IPS-11a (cell line): ENCODE measurements around the gene NCAPD2.
"Not testable (repeated sequence)": the region's sequence is repeated elsewhere in the genome, so short reads cannot be mapped to it uniquely, and the experiment has no call there.

ENCODE experiments used
- H3K4me3 ChIP-seq: one replicate; pipeline ENCODE4 v1.5.1; 2013; ENCODE audit warnings: low read depth, low read length, control low read depth

Gene NCAPD2

DNA sequence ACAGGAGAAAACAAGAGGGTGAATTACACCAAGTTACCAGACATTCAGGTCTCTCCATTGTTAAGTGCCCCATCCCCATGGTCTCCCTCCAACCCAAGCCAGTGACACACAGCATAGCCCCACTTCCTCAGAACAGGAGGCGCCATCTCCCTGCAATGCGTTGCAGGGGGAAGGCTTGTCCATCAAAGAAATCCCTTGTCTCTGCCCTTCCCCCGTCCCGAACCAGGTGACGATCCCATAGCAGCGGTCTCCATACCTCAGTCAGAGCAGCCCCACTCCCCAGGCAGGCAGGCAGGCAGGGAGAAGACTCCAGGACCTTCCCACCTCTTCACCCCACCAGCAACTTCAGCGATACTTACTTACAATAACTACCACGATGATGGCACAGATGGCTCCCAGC is 29.4 kb upstream of the NCAPD2 start:
- H3K4me3 ChIP-seq, result no peak overlapping the region

DNA sequence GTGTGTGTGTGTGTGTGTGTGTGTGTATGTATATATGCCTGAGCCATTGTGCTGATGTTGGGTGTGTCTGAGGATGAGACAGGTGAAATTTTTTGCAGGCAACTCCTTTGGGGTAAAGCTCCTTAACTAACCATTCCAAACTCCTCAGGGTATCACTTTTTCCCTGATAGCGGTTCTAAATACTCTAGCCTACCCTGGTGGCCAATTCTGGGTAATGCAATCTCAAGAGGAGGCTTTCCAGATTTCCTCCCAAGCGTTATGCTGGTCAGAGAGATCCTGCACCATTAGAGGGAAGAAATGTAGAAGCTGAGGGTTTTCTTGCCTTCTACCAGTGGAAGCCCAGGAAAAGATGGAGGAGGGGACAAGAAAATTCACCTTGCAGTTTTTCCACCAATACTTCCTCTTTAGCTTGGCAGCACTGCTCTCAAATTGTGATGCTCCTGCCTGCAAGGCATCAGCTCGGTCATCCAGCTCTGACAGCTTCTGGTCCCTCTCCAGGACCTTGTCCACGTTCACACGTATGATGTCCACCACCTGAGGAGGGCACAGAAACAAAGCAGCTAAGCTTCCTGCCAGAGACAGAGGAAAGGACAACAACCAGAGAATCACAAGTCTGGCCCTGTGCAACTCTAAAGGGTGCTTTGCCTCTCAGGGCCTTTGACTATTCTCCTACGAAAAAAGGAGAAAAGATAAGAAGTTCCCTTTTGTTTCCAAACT is 28.3 kb upstream of the NCAPD2 start:
- no peak overlapping the region for H3K4me3 ChIP-seq

DNA sequence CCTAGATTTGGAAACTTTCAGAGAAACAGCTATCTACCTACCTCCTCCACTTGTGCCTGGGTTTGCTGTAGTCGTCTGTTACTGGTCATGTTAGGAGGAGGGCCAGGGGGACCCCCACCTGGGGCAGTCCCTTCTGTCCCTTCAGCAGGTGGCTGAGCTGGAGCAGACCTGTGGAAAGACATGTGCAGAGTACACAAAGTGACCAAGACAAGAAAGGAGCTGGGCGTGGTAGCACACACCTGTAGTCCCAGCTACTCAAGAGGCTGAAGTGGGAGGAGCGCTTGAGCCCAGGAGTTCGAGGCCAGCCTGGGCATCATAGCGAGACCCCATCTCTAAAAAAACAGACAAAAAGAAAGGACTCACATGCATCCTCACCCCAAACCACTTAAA is 27.7 kb upstream of the NCAPD2 start:
- no peak overlapping the region for H3K4me3 ChIP-seq

DNA sequence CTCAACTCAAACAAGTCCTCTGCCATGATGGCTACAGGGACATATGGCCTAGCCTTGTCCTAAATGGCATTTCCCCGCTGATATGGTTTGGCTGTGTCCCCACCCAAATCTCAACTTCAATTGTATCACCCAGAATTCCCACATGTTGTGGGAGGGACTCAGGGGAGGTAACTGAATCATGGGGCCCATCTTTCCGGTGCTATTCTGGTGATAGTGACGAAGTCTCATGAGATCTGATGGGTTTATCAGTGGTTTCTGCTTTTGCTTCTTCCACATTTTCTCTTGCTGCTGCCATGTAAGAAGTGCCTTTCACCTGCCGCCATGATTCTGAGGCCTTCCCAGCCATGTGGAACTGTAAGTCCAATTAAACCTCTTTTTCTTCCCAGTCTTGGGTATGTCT is 27.2 kb upstream of the NCAPD2 start:
- H3K4me3 ChIP-seq, result not testable (repeated sequence)

DNA sequence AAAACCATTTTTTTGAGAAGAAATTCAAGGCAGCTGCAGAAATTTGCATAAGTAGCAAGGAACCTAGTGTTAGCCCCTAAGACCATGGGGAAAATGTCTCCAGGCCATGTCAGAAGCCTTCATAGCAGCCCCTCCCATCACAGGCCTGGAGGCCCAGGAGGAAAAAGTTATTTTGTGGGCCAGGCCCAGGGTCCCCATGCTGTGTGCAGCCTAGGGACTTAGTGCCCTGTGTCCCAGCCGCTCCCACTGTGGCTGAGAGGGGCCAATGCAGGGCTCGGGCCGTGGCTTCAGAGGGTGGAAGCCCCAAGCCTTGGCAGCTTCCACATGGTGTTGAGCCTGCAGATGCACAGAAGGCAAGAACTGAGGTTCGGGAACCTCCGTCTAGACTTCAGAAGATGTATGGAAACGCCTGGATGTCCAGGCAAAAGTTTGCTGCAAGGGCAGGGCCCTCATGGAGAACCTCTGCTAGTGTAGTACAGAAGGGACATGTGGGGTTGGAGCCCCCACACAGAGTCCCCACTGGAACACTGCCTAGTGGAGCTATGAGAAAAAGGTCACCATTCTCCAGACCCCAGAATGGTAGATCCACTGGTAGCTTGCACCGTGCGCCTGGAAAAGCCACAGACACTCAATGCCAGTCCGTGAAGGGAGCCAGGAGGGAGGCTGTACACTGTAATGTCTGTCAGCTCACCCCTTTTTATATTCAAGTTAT is 26.2 kb upstream of the NCAPD2 start:
- H3K4me3 ChIP-seq, result not testable (repeated sequence)

DNA sequence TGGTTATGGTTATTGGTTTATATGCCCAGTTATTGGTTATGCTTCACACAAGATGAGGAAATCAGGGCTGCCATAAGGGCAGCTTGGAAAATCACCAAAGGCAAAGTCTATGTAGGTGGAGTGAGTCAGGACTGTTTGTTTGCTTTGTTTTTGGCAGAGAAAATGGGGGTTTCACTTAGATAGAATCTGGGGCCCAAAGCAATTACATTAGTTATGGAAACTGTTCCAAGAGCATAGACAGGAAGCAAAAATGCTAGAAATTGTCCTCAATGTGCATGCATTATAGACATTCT is 25.7 kb upstream of the NCAPD2 start:
- H3K4me3 ChIP-seq, result no peak overlapping the region

DNA sequence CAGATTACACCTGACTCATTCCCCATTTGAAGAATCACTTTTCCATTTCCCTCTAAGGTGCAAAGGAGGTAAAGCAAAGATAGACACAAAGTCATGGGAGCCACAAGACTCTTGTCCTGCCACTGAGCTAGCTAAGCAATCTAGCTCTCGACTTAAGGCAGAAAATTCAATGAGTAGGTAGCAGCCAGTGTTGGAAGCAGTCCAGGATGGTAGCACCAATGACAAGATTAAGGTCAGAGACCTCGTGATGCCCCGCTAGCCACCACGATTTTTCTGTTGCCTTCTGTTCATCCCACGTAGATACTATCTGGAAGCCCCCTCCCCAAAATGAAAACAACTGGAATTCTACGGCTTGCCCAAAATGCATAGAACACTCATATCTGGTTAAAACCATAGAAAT is 24.8 kb upstream of the NCAPD2 start:
- no peak overlapping the region for H3K4me3 ChIP-seq

DNA sequence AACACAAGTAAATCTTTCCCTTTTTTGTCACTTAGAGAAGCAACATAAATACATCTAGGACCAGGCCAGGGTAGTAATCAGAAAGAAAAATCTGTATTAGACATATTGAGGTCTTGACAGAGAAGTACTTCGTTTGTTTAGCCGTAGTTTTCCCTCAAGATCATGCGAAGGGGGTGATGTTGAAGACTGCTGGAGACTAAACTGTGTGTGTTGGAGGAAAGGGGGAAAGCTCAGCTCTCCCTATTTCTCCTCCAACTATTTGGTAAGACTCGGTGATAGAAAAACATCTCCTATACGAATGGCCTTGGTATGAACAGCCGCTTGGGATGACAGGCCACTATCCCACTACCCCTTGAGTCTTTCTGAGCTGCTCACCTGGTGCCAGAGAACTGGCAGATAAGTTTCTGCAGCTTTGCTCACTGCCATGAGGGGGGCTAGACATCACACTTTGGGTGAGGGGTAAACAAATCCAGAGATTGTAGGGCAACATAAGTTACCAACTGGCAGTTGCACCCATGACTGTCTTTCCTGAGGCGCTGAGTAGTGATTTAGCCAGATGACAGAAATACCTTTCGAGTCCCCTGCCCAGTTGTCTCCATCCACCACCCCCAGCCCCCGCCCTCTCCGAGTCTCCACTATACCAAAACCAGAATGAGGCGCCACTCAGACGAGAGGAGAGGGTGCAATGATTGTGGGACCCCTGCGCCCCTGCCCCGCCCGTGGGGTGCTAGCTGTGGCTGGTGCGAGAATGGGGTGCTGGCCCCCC is 24.1 kb upstream of the NCAPD2 start:
- peak overlapping the region; percentile 89 for H3K4me3 ChIP-seq

DNA sequence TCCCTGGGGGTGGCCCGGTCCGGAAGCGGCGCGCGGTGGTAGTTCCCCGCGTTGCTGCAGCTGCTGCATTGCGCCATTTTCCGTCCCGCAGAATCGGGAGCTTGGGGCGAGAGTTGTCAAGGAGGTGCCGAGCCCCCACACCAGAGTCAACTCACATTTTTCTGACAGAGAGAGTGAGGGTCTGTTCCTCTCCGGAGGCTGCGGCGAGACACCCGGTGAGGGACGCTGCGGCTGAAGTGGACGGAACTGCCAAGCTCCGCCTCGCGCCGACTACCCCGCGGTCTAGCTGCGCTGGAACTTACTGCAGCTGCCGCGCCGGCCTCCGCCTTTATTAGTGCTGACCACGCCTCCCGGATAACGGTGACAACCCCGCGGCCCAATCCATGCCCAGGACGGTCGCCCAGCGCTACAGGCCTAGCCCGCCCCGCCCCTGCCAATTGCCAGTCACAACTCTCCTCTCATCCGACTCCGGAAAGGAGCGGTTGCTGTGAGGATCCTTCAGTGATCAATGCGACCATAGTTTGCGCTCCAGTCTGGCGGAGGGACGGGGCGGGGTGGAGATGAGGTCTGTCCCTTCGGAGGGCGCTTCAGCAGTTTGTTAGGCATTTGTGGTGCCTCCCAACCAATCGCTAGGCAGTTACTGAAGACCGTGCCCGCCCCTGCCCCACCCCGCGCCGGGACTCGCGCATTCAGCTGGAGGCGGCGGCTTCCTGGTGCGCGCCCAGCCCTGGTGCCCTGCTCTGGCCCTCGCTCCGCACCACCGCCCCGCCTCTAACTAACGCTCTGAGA is 23.3 kb upstream of the NCAPD2 start, which contains the start of gene VAMP1:
VAMP1 (minus strand) TSS at position 303 of the 789 bp plus-strand sequence; CDS start at position 157, 146 bp downstream.
- H3K4me3 ChIP-seq, result peak within 1 kb of the TSS; percentile 89

DNA sequence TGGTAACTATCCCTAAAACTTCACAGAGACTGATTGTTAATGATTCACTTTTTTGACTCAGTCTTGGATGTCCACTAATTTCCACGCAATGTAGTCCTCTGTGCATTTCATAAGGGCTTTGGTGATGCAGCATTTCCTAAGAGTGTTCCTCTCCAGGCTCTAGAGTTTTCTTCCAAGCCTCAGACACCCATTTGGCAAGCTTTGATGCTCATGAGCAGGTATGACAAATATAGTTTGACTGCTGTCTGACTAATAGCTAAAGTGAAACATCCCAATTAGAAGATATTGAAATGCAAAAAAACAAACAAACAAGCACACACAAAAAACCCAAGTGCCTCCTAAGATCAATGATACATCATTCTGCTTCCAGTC is 21.9 kb upstream of the NCAPD2 start:
- H3K4me3 ChIP-seq, result no peak overlapping the region

DNA sequence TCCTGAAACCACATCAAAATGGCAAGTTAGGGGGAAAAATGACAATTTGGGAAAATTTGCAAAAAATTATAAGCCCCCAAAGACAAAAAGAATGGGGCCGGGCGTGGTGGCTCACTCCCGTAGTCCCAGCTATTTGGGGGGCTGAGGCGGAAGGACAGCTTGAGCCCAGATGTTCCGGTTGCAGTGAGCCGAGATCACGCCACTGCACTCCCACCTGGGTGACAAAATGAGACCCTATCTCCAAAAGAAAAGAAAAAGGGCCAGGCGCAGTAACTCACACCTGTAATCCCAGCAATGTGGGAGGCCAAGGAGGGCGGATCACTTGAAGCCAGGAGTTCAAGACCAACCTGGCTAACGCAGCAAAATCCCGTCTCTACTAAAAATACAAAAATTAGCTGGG is 21.4 kb upstream of the NCAPD2 start:
- H3K4me3 ChIP-seq, result no peak overlapping the region

DNA sequence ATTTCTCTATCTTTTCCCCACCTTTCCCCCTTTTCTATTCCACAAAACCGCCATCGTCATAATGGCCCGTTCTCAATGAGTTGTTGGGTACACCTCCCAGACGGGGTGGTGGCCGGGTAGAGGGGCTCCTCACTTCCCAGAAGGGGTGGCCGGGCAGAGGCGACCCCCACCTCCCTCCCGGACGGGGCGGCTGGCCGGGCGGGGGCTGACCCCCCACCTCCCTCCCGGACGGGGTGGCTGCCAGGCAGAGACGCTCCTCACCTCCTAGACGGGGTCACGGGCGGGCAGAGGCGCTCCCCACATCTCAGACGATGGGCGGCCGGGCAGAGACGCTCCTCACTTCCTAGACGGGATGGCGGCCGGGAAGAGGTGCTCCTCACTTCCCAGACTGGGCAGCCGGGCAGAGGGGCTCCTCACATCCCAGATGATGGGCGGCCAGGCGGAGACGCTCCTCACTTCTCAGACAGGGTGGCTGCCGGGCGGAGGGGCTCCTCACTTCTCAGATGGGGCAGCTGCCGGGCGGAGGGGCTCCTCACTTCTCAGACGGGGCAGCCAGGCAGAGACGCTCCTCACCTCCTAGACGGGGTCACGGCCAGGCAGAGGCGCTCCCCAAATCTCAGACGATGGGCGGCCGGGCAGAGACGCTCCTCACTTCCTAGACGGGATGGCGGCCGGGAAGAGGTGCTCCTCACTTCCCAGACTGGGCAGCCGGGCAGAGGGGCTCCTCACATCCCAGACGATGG is 18.5 kb upstream of the NCAPD2 start:
- H3K4me3 ChIP-seq, result not testable (repeated sequence)

DNA sequence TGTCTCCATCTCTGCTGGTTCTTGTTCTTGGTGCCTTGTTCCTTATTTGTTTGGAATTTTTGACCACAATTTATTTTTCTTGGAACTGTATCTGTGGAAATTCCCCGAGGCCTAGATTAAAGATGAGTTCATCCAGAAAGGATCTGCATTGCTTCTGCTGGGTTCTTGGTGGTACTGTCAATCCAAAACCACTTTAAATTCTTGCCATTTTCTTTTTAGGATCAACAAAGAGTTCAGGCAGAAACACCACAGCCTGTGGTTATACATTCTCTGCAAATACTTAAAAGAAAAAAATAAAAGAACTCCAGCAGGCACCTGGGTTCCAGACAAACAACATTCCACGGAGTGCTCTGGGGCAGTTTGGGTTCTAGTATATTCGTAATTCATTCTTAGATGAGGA is 17.4 kb upstream of the NCAPD2 start:
- H3K4me3 ChIP-seq, result no peak overlapping the region

DNA sequence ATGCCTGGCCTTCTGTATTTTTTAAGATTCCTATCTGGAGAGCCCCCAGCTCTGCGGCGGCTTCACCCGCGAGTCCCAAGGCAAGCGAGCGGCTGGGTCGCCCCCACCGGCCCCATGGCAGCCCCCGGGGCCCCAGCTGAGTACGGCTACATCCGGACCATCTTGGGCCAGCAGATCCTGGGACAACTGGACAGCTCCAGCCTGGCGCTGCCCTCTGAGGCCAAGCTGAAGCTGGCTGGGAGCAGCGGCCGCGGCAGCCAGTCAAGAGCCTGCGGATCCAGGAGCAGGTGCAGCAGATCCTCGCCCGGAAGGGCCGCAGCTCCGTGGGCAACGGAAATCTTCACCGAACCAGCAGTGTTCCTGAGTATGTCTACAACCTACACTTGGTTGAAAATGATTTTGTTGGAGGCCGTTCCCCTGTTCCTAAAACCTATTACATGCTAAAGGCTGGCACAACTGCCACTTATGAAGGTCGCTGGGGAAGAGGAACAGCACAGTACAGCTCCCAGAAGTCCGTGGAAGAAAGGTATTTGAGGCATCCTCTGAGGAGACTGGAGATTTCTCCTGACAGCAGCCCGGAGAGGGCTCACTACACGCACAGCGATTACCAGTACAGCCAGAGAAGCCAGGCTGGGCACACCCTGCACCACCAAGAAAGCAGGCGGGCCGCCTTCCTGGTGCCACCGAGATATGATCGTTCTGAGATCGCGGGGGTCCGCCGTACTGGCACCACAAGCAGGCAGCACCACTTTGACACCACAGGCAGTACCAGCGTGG is 16.1 kb upstream of the NCAPD2 start:
- H3K4me3 ChIP-seq, result not testable (repeated sequence)

DNA sequence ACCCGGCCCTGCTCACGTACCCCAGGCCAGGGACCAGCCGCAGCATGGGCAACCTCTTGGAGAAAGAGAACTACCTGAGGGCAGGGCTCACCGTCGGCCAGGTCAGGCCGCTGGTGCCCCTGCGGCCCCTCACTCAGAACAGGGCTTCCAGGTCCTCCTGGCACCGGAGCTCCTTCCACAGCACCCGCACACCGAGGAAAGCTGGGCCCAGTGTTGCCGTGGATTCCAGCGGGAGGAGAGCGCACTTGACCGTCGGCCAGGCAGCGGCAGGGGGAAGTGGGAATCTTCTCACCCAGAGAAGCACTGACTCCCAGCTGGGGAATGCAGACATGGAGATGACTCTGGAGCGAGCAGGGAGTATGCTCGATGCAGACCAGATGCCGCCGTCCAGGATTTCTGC is 15.5 kb upstream of the NCAPD2 start:
- H3K4me3 ChIP-seq, result no peak overlapping the region

DNA sequence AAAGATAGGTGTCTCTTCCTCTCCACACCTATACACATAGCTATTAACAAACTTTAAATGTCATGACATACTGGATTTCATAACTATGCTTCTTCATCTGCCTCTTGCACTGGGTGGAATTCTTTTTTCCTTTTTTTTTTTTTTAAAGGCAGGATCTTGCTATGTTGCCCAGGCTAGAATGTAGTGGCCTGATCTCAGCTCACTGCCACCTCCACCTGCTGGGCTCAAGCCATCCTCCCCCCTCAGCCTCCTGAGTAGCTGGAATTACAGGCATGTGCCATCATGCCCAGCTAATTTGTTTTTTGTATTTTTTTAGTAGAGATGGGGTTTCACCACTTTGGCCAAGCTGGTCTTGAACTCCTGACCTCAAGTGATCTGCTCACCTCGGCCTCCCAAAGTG is 5.7 kb upstream of the NCAPD2 start:
- H3K4me3 ChIP-seq, result no peak overlapping the region

DNA sequence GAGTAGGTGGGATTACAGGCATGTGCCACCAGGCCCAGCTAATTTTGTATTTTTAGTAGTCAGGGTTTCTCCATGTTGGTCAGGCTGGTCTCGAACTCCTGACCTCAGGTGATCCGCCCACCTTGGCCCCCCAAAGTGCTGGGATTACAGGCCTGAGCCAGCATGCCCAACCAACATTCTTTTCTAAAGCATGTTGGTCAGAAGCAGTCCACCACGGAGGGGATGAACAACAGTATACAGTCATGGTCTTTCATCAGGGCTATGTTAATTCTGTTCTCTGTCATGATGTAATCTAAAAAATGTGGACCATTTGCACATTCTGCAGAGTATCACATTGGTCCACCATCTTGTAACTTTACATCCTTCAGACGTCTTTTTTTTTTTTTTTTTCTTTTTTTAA is 4.5 kb upstream of the NCAPD2 start:
- H3K4me3 ChIP-seq, result no peak overlapping the region

DNA sequence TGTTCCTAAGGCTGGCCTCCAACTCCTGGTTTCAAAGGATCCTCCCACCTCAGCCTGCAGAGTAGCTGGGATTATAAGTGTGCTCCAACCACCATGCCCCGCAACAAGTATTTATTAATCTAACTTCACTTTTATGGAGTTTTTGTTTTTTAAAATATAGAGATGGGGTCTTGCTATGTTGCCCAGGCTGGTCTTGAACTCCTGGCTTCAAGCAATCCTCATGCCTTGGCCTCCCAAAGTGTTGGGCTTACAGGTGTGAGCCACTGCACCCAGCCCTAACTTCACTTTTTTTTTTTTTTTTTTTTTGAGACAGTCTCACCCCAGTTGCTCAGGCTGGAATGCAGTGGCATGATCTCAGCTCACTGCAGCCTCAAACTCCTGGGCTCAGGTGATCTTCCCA is 3.2 kb upstream of the NCAPD2 start:
- not testable (repeated sequence) for H3K4me3 ChIP-seq

DNA sequence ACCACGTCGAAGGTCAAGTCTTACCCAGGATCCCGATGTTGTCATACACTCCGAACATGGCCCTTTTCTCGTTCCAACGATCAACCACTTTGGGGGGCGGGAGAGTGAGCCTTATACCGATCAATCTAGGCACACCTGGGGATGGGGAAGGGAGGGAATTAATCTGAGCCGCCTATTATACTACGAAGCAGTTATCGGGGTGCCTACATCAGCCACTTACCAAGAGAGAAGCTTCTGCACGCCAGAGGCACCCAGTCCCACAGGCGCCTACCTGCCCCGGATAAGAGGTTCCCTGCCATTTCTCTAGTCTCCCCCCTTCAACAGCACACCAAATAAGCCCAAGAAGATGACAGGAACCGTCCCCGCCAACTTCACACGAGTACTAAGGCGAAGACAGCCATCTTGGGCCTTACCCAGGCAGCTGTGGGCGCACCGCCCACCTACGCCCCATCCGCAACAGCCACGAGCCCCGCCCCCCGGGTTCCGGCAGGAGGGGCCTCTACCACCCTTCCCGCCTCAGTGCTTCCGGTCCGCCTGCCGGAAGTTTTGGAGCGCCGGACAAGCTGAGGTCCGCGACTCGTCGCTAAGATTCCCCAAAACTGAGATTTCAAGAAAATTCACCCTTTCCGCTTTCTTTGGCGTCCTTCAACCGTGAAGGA is 935 bp upstream of the NCAPD2 start, which contains the start of gene MRPL51:
MRPL51 (minus strand) TSS at position 425 of the 659 bp plus-strand sequence; CDS start at position 299, 126 bp downstream.
- peak within 1 kb of the TSS; percentile 84 for H3K4me3 ChIP-seq
